D721Med (cell line): ENCODE data around the gene RAB3GAP2.
"Not testable (repeated sequence)": the region's sequence is repeated elsewhere in the genome, so short reads cannot be mapped to it uniquely, and the experiment has no call there.

ENCODE experiments used
- DNase-seq: peaks from one replicate; pipeline ENCODE4 v3.0.0; 2011; ENCODE audit warnings: low spot score; ENCODE audit not compliant: insufficient read length
- FAIRE-seq: peaks from 2 replicates; lab custom pipeline; 2011; peaks lifted over from hg19 to GRCh38; lab: Jason Lieb, UNC
- CTCF ChIP-seq: IDR thresholded peaks from 2 replicates; pipeline ENCODE4 v1.5.1; 2012; ENCODE audit warnings: mild to moderate bottlenecking, control low read depth; ENCODE audit not compliant: insufficient read depth; ENCODE audit errors: missing control alignments

Gene RAB3GAP2

GRCh38 chr1:220239213-220239612 is 33.0 kb downstream of the RAB3GAP2 start:
- DNase-seq: no peak
- FAIRE-seq: no peak
- no peak for TF ChIP-seq CTCF

GRCh38 chr1:220236278-220236677 is 36.0 kb downstream of the RAB3GAP2 start:
- not testable (repeated sequence) for DNase-seq, FAIRE-seq

GRCh38 chr1:220235462-220235861 is 36.8 kb downstream of the RAB3GAP2 start:
- FAIRE-seq (peak; percentile 74), DNase-seq (no peak)
- TF ChIP-seq CTCF: no peak

- FAIRE-seq (no peak), DNase-seq (no peak)
- TF ChIP-seq CTCF: no peak
Observed at GRCh38 chr1:220233927-220234326, 38.3 kb downstream of the RAB3GAP2 start.

GRCh38 chr1:220229771-220230170 is 42.5 kb downstream of the RAB3GAP2 start:
- peak; percentile 79 for FAIRE-seq
- TF ChIP-seq CTCF: no peak
- no peak for DNase-seq

GRCh38 chr1:220227393-220227792 is 44.9 kb downstream of the RAB3GAP2 start:
- DNase-seq: no peak
- no peak for FAIRE-seq
- no peak for TF ChIP-seq CTCF

GRCh38 chr1:220226752-220227151 is 45.5 kb downstream of the RAB3GAP2 start:
- DNase-seq (no peak), FAIRE-seq (peak; percentile 77)
- no peak for TF ChIP-seq CTCF

GRCh38 chr1:220225957-220226356 is 46.3 kb downstream of the RAB3GAP2 start:
- DNase-seq: no peak
- no peak for TF ChIP-seq CTCF
- peak; percentile 96 for FAIRE-seq
